Mesenchymal stem cell (in vitro differentiated cells and primary cell): ENCODE data around the gene NUCB1.
A peak's percentile ranks its signal among the peaks of the same experiment; 100 is the strongest.
"Not testable (repeated sequence)": the region's sequence is repeated elsewhere in the genome, so short reads cannot be mapped to it uniquely, and the experiment has no call there.

Experiments used
- DNase-seq: peaks from one replicate; pipeline ENCODE4 v3.0.0-alpha.2; 2013
- H2AFZ ChIP-seq: one replicate; pipeline ENCODE4 v1.6.1; 2013; ENCODE audit warnings: low read depth, mild to moderate bottlenecking, control low read depth, inconsistent platforms, low read length, moderate library complexity
- H2AK5ac ChIP-seq: 2 replicates; pipeline ENCODE4 v1.6.1; 2013; ENCODE audit warnings: low read length, moderate library complexity, mild to moderate bottlenecking, inconsistent platforms; ENCODE audit not compliant: severe bottlenecking
- H2BK120ac ChIP-seq: one replicate; pipeline ENCODE4 v1.6.1; 2013; ENCODE audit warnings: low read depth, mild to moderate bottlenecking, inconsistent platforms, low read length, moderate library complexity
- H2BK12ac ChIP-seq, 2 experiments: one replicate each; pipeline ENCODE4 v1.6.1; 2013; ENCODE audit warnings: inconsistent platforms in 2 of 2, low read length in 2 of 2, mild to moderate bottlenecking in 2 of 2, moderate library complexity in 2 of 2, control low read depth in 1 of 2
- H2BK15ac ChIP-seq: one replicate; pipeline ENCODE4 v1.6.1; 2013; ENCODE audit warnings: mild to moderate bottlenecking, low read depth, inconsistent platforms; ENCODE audit not compliant: poor library complexity, severe bottlenecking
- H2BK5ac ChIP-seq: 2 replicates; pipeline ENCODE4 v1.6.1; 2013; ENCODE audit warnings: low read depth, mild to moderate bottlenecking, low read length, control low read depth, inconsistent platforms; ENCODE audit not compliant: poor library complexity, severe bottlenecking
- H3K14ac ChIP-seq, 2 experiments: one replicate each; pipeline ENCODE4 v1.6.1; 2013; ENCODE audit warnings: inconsistent platforms in 2 of 2, low read length in 2 of 2, control low read depth in 1 of 2, mild to moderate bottlenecking in 1 of 2, moderate library complexity in 1 of 2
- H3K18ac ChIP-seq, 2 experiments: one replicate each; pipeline ENCODE4 v1.6.1; 2013; ENCODE audit warnings: inconsistent platforms in 2 of 2, low read length in 2 of 2, control low read depth in 1 of 2, low read depth in 1 of 2, mild to moderate bottlenecking in 1 of 2
- H3K23ac ChIP-seq, 2 experiments: one replicate each; pipeline ENCODE4 v1.6.1; 2013; ENCODE audit warnings: inconsistent platforms in 2 of 2, low read length in 2 of 2, mild to moderate bottlenecking in 2 of 2, moderate library complexity in 2 of 2, control low read depth in 1 of 2
- H3K27ac ChIP-seq: 2 replicates; pipeline ENCODE4 v1.5.1; 2013; ENCODE audit warnings: mild to moderate bottlenecking, moderate library complexity, low read length, control low read depth, inconsistent platforms; ENCODE audit not compliant: poor library complexity, severe bottlenecking
- H3K27me3 ChIP-seq, 2 experiments: 2 replicates each; pipeline versions ENCODE4 v1.6.1 to v1.7.0; 2013; ENCODE audit warnings: low read length in 2 of 2, mild to moderate bottlenecking in 2 of 2, moderate library complexity in 2 of 2, control low read depth in 1 of 2, inconsistent platforms in 1 of 2; ENCODE audit not compliant: control insufficient read depth in 1 of 2, insufficient read depth in 1 of 2
- H3K36me3 ChIP-seq, 2 experiments: 2 replicates each; pipeline versions ENCODE4 v1.6.1 to v1.7.0; 2013; ENCODE audit warnings: low read length in 2 of 2, control low read depth in 1 of 2, inconsistent platforms in 1 of 2, low read depth in 1 of 2, mild to moderate bottlenecking in 1 of 2; ENCODE audit not compliant: insufficient read depth in 2 of 2, control insufficient read depth in 1 of 2
- H3K4ac ChIP-seq, 2 experiments: one replicate each; pipeline ENCODE4 v1.6.1; 2013; ENCODE audit warnings: inconsistent platforms in 2 of 2, low read length in 2 of 2, mild to moderate bottlenecking in 2 of 2, moderate library complexity in 2 of 2, control low read depth in 1 of 2, low read depth in 1 of 2
- H3K4me1 ChIP-seq: 2 replicates; pipeline ENCODE4 v1.6.1; 2013; ENCODE audit warnings: low read depth, low read length, control low read depth; ENCODE audit not compliant: control insufficient read depth, insufficient read depth
- H3K4me2 ChIP-seq: 2 replicates; pipeline ENCODE4 v1.6.1; 2013; ENCODE audit warnings: low read length, mild to moderate bottlenecking, inconsistent platforms; ENCODE audit not compliant: poor library complexity, severe bottlenecking
- H3K4me3 ChIP-seq, 2 experiments: 2 replicates each; pipeline versions ENCODE4 v1.5.1 to v1.7.0; 2013; ENCODE audit warnings: low read length in 2 of 2, mild to moderate bottlenecking in 2 of 2, control low read depth in 1 of 2, low read depth in 1 of 2; ENCODE audit not compliant: insufficient read depth in 1 of 2
- H3K79me1 ChIP-seq: replicated peaks from 2 replicates; pipeline ENCODE4 v1.6.1; 2013; ENCODE audit warnings: mild to moderate bottlenecking, control low read depth, low read length, inconsistent platforms; ENCODE audit not compliant: poor library complexity, severe bottlenecking
- H3K9ac ChIP-seq: 2 replicates; pipeline ENCODE4 v1.7.0; 2013; ENCODE audit warnings: mild to moderate bottlenecking, low read length, moderate library complexity
- H3K9me3 ChIP-seq: 2 replicates; pipeline ENCODE4 v1.7.0; 2013; ENCODE audit warnings: mild to moderate bottlenecking, low read length; ENCODE audit not compliant: control insufficient read depth
- H4K8ac ChIP-seq: one replicate; pipeline ENCODE4 v1.6.1; 2013; ENCODE audit warnings: inconsistent platforms, mild to moderate bottlenecking, low read length, moderate library complexity
- H4K91ac ChIP-seq: one replicate; pipeline ENCODE4 v1.6.1; 2013; ENCODE audit warnings: mild to moderate bottlenecking, low read length, inconsistent platforms
- WGBS: methylation state at CpG from one replicate; pipeline ENCODE4 v1.1.7; 2013; ENCODE audit warnings: mixed read lengths; 5-methylcytosine and 5-hydroxymethylcytosine counted together

The NUCB1 gene

DNA sequence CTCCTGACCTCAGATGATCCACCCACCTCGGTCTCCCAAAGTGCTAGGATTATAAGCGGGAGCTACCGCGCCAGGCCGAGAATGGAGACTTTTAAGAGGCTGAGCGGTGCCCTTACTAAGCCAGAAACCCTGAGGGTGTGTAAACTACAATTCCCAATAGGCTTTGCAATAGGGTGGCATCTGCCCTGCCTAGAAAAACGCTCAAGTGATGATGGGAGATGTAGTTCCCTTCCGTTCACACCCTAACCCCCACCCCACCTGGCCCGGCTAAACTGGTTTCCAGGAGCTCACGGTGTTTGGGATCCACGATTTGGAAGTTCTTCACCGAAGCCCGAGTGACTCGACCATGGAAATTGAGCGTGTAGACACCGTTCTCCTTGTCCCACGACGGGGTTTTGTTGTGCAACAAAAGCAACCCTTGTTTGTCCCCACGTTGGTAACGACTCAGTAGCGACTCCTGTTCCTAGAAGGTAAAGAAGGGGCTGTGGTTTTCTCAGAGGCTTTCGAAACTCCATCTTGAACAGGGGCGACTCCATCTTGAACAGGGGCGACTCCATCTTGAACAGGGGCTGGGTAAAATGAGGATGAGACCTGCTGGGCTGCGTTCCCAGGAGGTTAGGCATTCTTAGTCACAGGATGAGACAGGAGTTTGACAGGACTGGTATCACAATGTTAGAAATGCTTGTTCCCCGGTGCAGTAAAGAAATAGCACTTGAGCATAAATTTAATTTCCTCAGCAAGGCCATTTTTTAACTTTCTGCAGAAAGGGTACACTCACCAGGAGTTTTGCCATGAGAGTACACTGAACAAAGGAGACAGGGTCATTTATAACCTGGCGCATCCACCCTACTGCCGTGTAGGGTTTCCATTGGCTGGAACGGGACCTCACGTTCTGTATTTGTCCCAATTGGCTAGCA lies 18.1 kb upstream of the NUCB1 start:
- Histone ChIP-seq H3K27me3 (no peaks in the 10 kb centered on the region), H4K8ac (no peak overlapping the region), H2AK5ac (no peak overlapping the region), H3K4me3 (no peak overlapping the region), H3K23ac (no peak overlapping the region), H2BK5ac (no peak overlapping the region), H3K4me1 (no peaks in the 10 kb centered on the region), H3K9me3 (no peaks in the 10 kb centered on the region), H3K4me2 (no peak overlapping the region), H2BK120ac (no peak overlapping the region), H3K9ac (no peak overlapping the region), H3K36me3 (peaks cover 18 to 30% of the 10 kb centered on the region in 2 experiments), H2BK12ac (no peak overlapping the region), H3K27ac (no peak overlapping the region), H3K79me1 (peaks cover 13% of the 10 kb centered on the region), H3K4ac (no peak overlapping the region), H2BK15ac (no peak overlapping the region), H3K14ac (no peak overlapping the region), H4K91ac (no peak overlapping the region), H3K18ac (no peak overlapping the region), H2AFZ (no peak overlapping the region)
- peak; percentile 71 for DNase-seq
- WGBS, result 82% methylated on average over 30 of the region's 30 CpGs

DNA sequence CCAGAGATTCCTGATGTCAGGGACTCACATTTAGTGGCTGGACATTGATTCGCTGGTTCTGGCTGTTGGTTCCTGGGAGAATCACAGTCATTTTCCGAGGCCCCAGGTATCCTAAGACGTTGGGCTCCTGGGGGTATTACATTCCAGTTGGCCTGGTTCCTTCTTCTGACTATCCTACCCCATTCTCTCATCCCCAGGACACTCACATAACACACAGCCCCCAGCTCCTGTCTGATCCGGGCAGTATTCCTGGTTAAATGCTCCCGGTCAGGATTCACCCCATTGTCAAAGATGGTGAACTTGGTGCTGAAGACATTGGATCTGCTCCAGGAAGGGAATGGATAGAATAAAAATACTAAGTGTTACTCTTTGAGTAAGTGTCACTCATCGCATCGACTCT lies 16.4 kb upstream of the NUCB1 start:
- H2AFZ ChIP-seq, result no peak overlapping the region
- H3K79me1 ChIP-seq, result peaks cover 4% of the 10 kb centered on the region
- no peaks in the 10 kb centered on the region for H3K4me1 ChIP-seq
- H3K27ac ChIP-seq, result no peak overlapping the region
- H2AK5ac ChIP-seq, result no peak overlapping the region
- no peak overlapping the region for H4K91ac ChIP-seq
- no peak overlapping the region for H3K9ac ChIP-seq
- H2BK15ac ChIP-seq, result no peak overlapping the region
- no peak overlapping the region for H3K23ac ChIP-seq
- no peak overlapping the region for H2BK12ac ChIP-seq
- peaks cover 4 to 13% of the 10 kb centered on the region in 2 experiments for H3K36me3 ChIP-seq
- no peak overlapping the region for H3K4me3 ChIP-seq
- H2BK5ac ChIP-seq, result no peak overlapping the region
- peak; percentile 50 for DNase-seq
- no peak overlapping the region for H2BK120ac ChIP-seq
- 100% methylated on average over 6 of the region's 7 CpGs for WGBS
- H4K8ac ChIP-seq, result no peak overlapping the region
- no peak overlapping the region for H3K14ac ChIP-seq
- H3K4ac ChIP-seq, result no peak overlapping the region
- no peaks in the 10 kb centered on the region for H3K9me3 ChIP-seq
- H3K27me3 ChIP-seq, result no peaks in the 10 kb centered on the region
- H3K4me2 ChIP-seq, result no peak overlapping the region
- H3K18ac ChIP-seq, result no peak overlapping the region

DNA sequence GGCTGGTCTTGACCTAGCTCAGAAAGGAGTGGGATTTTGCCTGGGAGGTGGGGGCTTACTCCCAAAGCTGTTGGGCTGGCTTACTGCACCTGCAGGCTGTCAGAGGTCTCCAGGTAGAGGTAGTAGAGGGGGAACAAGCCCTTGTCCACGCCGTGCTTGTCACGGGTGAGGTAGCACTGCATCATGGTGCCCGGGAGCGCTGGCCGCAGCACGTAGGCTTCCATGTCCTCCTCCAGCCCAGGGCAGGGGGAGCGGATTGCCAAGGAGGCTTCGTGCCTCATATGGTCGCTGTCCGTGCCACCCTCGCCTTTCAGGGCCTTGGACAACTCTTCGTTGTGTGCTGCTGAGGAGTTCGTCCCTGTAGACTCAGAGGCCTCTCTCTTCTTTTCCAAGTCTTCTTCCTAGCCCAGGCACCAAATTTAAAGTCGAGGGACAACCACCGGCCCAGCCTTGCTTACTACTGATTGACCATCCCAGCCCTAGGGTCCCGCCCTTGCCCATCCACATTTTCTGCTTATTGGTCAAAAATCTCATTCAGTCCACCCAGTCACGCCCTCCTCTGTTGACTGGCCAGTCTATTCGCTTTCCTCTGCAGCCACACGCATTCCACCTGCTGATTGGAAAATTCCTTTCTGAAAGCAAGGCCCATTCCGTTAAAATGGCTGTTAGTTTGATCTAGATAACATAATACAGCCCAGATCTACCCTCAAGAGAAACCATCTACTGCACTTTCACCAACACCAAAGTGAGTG lies 12.1 kb upstream of the NUCB1 start:
- Histone ChIP-seq H3K27me3 (no peaks in the 10 kb centered on the region), H3K4me1 (peaks cover 4% of the 10 kb centered on the region), H2AFZ (no peak overlapping the region), H3K9me3 (no peaks in the 10 kb centered on the region), H3K18ac (no peak overlapping the region), H3K4me3 (no peak overlapping the region), H2BK5ac (no peak overlapping the region), H3K79me1 (no peaks in the 10 kb centered on the region), H4K8ac (no peak overlapping the region), H2BK120ac (no peak overlapping the region), H3K27ac (no peak overlapping the region), H4K91ac (peak overlapping the region; percentile 40), H2BK15ac (no peak overlapping the region), H3K36me3 (no peaks in the 10 kb centered on the region), H3K9ac (no peak overlapping the region), H2AK5ac (no peak overlapping the region), H2BK12ac (no peak overlapping the region), H3K14ac (peak overlapping the region in 1 of 2 experiments; percentile 13), H3K23ac (no peak overlapping the region), H3K4ac (no peak overlapping the region), H3K4me2 (no peak overlapping the region)
- WGBS, result 92% methylated on average over 21 of the region's 21 CpGs
- DNase-seq, result no peak

DNA sequence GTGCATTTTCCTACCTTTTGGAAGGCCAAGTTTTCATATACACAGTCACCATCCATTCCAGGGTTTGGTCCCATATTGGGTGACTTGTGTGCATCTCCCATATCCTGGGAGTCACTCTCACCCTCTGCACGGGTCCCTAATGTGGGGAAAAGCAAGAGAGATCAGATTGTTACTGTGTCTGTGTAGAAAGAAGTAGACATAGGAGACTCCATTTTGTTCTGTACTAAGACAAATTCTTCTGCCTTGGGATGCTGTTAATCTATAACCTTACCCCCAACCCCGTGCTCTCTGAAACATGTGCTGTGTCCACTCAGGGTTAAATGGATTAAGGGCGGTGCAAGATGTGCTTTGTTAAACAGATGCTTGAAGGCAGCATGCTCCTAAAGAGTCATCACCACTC lies 10.6 kb upstream of the NUCB1 start:
- not testable (repeated sequence) for H2BK5ac ChIP-seq, H3K4ac ChIP-seq, H2AFZ ChIP-seq, H3K4me1 ChIP-seq, H3K18ac ChIP-seq, H3K27me3 ChIP-seq, H3K79me1 ChIP-seq, H3K4me2 ChIP-seq, H2BK120ac ChIP-seq, H3K4me3 ChIP-seq, H2BK15ac ChIP-seq, H3K27ac ChIP-seq, H2BK12ac ChIP-seq, H4K91ac ChIP-seq, DNase-seq, H3K9ac ChIP-seq, H3K14ac ChIP-seq, H3K36me3 ChIP-seq, H4K8ac ChIP-seq, H3K9me3 ChIP-seq, H3K23ac ChIP-seq
- WGBS, result 100% methylated on average over 1 of the region's 3 CpGs
- H2AK5ac ChIP-seq, result peak overlapping the region; percentile 71
